Stomach (tissue), 9 donors: ENCODE results near the gene NEK10. TPM values are rescaled to one million over a fixed set of nuclear protein-coding genes. Genes with fewer than 3 reads are reported as not detected.

ENCODE experiments used
- DNase-seq, 2 donors: peaks; one replicate each; pipeline versions ENCODE4 v3.0.0 to v3.0.0-alpha.2; 2013 to 2019
- H3K27ac ChIP-seq, 5 donors: fragments of 200-600 bp in 4 of 5; sonication (generic) in 4 of 5; one replicate each; pipeline ENCODE4 v1.5.1; 2013 to 2019; ENCODE audit warnings: mild to moderate bottlenecking in 1 of 5, moderate library complexity in 1 of 5
- H3K27me3 ChIP-seq, 3 donors: fragments of 200-600 bp; sonication (generic); one replicate each; pipeline ENCODE4 v1.5.1; 2017 to 2019; ENCODE audit warnings: mixed run types in 1 of 3
- H3K36me3 ChIP-seq, 4 donors: fragments of 200-600 bp; sonication (generic); 1 replicate in 3 of 4; 2 replicates in 1 of 4; pipeline ENCODE4 v1.5.1; 2016 to 2019
- H3K4me1 ChIP-seq, 4 donors: fragments of 200-600 bp; sonication (generic); one replicate each; pipeline ENCODE4 v1.5.1; 2016 to 2019
- H3K4me3 ChIP-seq, 4 donors: fragments of 200-600 bp; sonication (generic) in 3 of 4; one replicate each; pipeline ENCODE4 v1.5.1; 2016 to 2019; ENCODE audit warnings: mild to moderate bottlenecking in 1 of 4
- H3K9me3 ChIP-seq, 4 donors: fragments of 200-600 bp; sonication (generic); one replicate each; pipeline ENCODE4 v1.5.1; 2016 to 2019
- EP300 ChIP-seq: sonication (generic); formaldehyde crosslinking; IDR thresholded peaks from one replicate; pipeline ENCODE4 v1.6.1; 2017; ENCODE audit warnings: antibody characterized with exemption
- POLR2A ChIP-seq, 4 donors: fragments of 450-650 bp; IDR thresholded peaks; one replicate each; pipeline ENCODE4 v1.6.1; 2016; ENCODE audit warnings: antibody characterized with exemption in 4 of 4, control low read depth in 2 of 4, mild to moderate bottlenecking in 1 of 4, moderate library complexity in 1 of 4
- POLR2AphosphoS5 ChIP-seq, 3 donors: sonication (generic); formaldehyde crosslinking; IDR thresholded peaks; one replicate each; pipeline ENCODE4 v1.6.1; 2016; ENCODE audit warnings: antibody characterized with exemption in 3 of 3
- WGBS, 5 donors: extraction: QIAGEN DNeasy Blood & Tissue Kit in 3 of 5; methylation state at CpG; one replicate each; pipeline versions ENCODE4 v1.1.5 to v1.1.7; 2013 to 2018; 5-methylcytosine and 5-hydroxymethylcytosine counted together
- intact Hi-C: fragments of 100-400 bp; cut with DNase I; formaldehyde crosslinking; loops from one replicate; pipeline ENCODE4 v1.15.1; 2023; ENCODE audit warnings: low total_unique reads
- polyA plus RNA-seq, 3 donors: library from polyadenylated mRNA; stranded (reverse); fragments of 200-250 nt; gene quantifications; one replicate each; pipeline ENCODE4 v1.2.3, GENCODE V29; 2013
- total RNA-seq, 5 donors: library from RNA; depleted of rRNA; stranded (reverse); fragments of >200 nt; gene quantifications; one replicate each; pipeline versions ENCODE4 v1.1.0 to v1.2.3, GENCODE V29; 2014 to 2016
- TF ChIP-seq, protein P1 (sequence below), 7 experiments: fragments of 450-650 bp in 4 of 7; fragments of 200-600 bp in 3 of 7; sonication (generic) in 3 of 7; IDR thresholded peaks; one replicate each; pipeline ENCODE4 v1.5.1; 2016 to 2019; ENCODE audit warnings: antibody characterized with exemption in 7 of 7, control low read depth in 2 of 7, mild to moderate bottlenecking in 1 of 7
- donor health status: healthy with polysubstance abuse.
- donor health status: Bipolar disorder and iron deficiency.
- donor health status: healthy.

The NEK10 gene
- total and polyA plus RNA-seq, 8 donors, result 0.61 to 14.3 (median 1.2) TPM; not detected in 3

- Histone ChIP-seq H3K27ac (no peak overlapping the region), H3K9me3 (no peaks in the 10 kb centered on the region), H3K27me3 (no peaks in the 10 kb centered on the region), H3K4me3 (no peak overlapping the region), H3K36me3 (no peaks in the 10 kb centered on the region), H3K4me1 (peaks cover 0 to 14% (median 5%) of the 10 kb centered on the region in 4 donors)
- 74 to 88% (median 80%) methylated on average over 5 of the region's 5 CpGs for WGBS, 5 donors
- intact Hi-C loops, result no loop called here
- no peak for DNase-seq
- TF ChIP-seq POLR2AphosphoS5 (IDR thresholded peaks at IDR 0.05) (no peak), POLR2A (IDR thresholded peaks at IDR 0.05) (no peak), EP300 (no peak)
- TF ChIP-seq, protein P1, sequence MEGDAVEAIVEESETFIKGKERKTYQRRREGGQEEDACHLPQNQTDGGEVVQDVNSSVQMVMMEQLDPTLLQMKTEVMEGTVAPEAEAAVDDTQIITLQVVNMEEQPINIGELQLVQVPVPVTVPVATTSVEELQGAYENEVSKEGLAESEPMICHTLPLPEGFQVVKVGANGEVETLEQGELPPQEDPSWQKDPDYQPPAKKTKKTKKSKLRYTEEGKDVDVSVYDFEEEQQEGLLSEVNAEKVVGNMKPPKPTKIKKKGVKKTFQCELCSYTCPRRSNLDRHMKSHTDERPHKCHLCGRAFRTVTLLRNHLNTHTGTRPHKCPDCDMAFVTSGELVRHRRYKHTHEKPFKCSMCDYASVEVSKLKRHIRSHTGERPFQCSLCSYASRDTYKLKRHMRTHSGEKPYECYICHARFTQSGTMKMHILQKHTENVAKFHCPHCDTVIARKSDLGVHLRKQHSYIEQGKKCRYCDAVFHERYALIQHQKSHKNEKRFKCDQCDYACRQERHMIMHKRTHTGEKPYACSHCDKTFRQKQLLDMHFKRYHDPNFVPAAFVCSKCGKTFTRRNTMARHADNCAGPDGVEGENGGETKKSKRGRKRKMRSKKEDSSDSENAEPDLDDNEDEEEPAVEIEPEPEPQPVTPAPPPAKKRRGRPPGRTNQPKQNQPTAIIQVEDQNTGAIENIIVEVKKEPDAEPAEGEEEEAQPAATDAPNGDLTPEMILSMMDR (IDR thresholded peaks at IDR 0.05), result no peak
Observed at GRCh38 chr3:27081566-27081965, 287.6 kb downstream of the NEK10 start.

DNA sequence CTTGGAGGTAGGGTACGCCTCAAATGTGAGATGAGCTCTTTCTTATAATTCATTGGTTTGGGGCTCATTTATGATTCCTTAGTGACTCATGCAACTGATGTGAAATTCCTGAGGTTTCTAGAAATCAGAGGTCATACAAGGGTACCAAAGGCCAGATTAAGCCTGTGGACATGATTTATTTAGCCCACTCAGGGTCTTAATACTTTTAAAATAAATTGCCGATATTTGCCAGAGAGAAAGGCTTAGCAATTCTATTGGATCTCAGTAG lies 289.0 kb downstream of the NEK10 start:
- no peaks in the 10 kb centered on the region for H3K36me3 ChIP-seq
- TF ChIP-seq, protein P1 (IDR thresholded peaks at IDR 0.05), result no peak
- no peak for TF ChIP-seq EP300
- no peak for TF ChIP-seq POLR2A (IDR thresholded peaks at IDR 0.05)
- no peak for TF ChIP-seq POLR2AphosphoS5 (IDR thresholded peaks at IDR 0.05)
- DNase-seq, result no peak
- no peaks in the 10 kb centered on the region for H3K27me3 ChIP-seq
- H3K27ac ChIP-seq, result no peak overlapping the region
- no peaks in the 10 kb centered on the region for H3K9me3 ChIP-seq
- 74 to 83% (median 76%) methylated on average over 2 of the region's 2 CpGs for WGBS, 5 donors
- H3K4me3 ChIP-seq, result no peak overlapping the region
- H3K4me1 ChIP-seq, result peaks cover 0 to 7% (median 4%) of the 10 kb centered on the region in 4 donors
- intact Hi-C loops, result no loop called here

GRCh38 chr3:27079427-27080257 lies 289.5 kb downstream of the NEK10 start:
- TF ChIP-seq POLR2A (IDR thresholded peaks at IDR 0.05) (no peak), POLR2AphosphoS5 (IDR thresholded peaks at IDR 0.05) (no peak), EP300 (no peak)
- TF ChIP-seq, protein P1 (IDR thresholded peaks at IDR 0.05), result no peak
- DNase-seq, result peak in 1 of 2 donors; percentile 74
- WGBS, 5 donors, result 53 to 59% (median 55%) methylated on average over 5 of the region's 5 CpGs

GRCh38 chr3:27078246-27078913 lies 290.8 kb downstream of the NEK10 start:
- Histone ChIP-seq H3K4me3 (no peak overlapping the region), H3K4me1 (peaks cover 0 to 7% (median 4%) of the 10 kb centered on the region in 4 donors), H3K27me3 (no peaks in the 10 kb centered on the region), H3K36me3 (no peaks in the 10 kb centered on the region), H3K27ac (no peak overlapping the region), H3K9me3 (no peaks in the 10 kb centered on the region)
- intact Hi-C loops, result no loop called here
- TF ChIP-seq POLR2AphosphoS5 (IDR thresholded peaks at IDR 0.05), result no peak
- TF ChIP-seq POLR2A (IDR thresholded peaks at IDR 0.05), result no peak
- no peak for TF ChIP-seq EP300
- TF ChIP-seq, protein P1 (IDR thresholded peaks at IDR 0.05), result no peak
- 39 to 48% (median 47%) methylated on average over 5 of the region's 5 CpGs for WGBS, 5 donors
- no peak for DNase-seq

More at GRCh38 chr3:27079427-27080257, 289.5 kb downstream of the NEK10 start:
- H3K27me3 ChIP-seq, result no peaks in the 10 kb centered on the region
- H3K27ac ChIP-seq, result no peak overlapping the region
- peaks cover 0 to 7% (median 4%) of the 10 kb centered on the region in 4 donors for H3K4me1 ChIP-seq
- H3K36me3 ChIP-seq, result no peaks in the 10 kb centered on the region
- no peaks in the 10 kb centered on the region for H3K9me3 ChIP-seq
- H3K4me3 ChIP-seq, result no peak overlapping the region
- intact Hi-C loops, result no loop called here
